GM19452 (cell line): ENCODE measurements around the gene ZNRF1.
"Not testable (repeated sequence)": the region's sequence is repeated elsewhere in the genome, so short reads cannot be mapped to it uniquely, and the experiment has no call there.

ENCODE experiments used
- ATAC-seq: cut with Tn5 transposase; IDR thresholded peaks from one replicate; pipeline ENCODE4 v1.9.1; 2021; ENCODE audit not compliant: unreplicated experiment

Gene ZNRF1

DNA sequence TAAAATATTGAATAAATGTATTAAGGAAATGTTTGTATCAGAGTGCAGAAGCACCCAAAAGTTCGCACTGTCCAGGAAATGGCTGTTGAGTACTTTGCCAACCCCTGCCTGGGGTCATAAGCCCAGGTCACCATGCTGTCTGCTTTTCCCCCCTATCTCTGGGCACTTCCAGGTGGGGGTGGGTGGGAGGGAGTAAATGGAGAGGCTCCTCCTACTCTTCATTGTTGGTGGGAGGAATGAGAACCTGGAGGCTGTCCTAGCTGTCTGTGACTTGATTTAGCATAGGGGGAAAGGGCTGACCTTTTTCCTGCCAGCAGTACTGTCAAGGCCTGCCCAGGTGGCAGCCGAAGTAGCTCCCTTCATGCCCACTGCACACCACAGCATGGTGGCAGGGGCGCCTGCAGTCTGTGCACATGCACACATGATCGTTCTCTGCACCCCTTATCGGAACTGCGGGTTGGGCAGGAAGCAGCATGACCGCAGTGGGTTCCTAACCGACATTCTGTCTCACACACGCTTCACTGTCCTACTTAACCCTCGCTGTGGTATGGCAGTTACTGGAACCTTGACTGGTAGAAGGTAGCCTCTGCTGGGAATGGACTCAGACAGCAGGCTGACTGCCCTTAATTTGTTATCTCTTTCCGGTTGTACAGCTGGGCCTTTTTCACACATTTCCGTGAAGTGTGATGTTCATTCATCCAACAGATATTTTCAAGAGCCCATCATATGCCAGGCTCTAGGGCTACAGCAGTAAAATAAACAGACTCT is 76.3 kb downstream of the ZNRF1 start:
- ATAC-seq: peak; percentile 96

DNA sequence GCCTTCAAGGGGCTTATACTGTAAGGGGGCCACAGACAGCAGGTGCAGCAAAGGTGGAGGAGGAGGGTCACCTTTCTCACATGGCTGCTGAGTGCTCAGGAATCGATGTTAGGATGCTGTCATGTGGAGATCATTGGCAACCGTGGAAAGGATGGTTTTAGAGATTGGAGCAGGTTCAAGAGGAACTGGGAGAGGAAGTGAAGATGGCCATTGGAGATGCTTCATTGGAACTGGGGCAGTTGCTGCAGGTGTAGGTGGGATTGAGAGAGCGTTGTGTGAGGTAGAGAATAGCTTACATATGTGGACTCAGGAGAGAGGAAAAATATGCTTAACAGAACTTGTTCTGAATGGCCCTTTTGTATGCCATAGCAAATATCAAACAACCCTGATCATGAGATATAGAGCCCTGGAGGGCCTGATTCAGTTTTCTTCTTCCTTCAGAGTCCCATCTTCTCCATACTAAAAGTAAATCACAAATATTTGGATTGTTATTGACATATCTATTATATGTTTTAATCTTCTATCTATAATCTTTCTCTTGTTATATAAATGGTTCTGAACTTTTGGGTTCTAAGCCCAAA is 77.0 kb downstream of the ZNRF1 start:
- peak; percentile 10 for ATAC-seq

DNA sequence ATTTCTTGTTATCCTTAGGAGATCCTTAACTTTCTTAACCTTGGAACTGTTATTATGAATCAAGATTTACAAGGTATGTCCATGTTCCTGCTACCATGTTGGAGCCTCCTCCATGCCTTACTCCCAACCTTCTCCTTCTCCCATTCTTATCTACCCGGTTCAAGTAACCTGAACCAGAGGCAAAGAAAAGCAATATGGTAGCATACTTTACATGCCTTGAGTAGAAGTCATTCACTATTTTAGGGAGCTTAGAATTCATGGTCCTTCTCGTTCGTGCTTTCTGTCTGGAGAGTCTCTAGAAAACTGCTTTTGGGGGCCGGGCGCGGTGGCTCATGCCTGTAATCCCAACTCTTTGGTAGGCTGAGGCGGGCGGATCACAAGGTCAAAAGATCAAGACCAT is 80.1 kb downstream of the ZNRF1 start:
- no peak for ATAC-seq

DNA sequence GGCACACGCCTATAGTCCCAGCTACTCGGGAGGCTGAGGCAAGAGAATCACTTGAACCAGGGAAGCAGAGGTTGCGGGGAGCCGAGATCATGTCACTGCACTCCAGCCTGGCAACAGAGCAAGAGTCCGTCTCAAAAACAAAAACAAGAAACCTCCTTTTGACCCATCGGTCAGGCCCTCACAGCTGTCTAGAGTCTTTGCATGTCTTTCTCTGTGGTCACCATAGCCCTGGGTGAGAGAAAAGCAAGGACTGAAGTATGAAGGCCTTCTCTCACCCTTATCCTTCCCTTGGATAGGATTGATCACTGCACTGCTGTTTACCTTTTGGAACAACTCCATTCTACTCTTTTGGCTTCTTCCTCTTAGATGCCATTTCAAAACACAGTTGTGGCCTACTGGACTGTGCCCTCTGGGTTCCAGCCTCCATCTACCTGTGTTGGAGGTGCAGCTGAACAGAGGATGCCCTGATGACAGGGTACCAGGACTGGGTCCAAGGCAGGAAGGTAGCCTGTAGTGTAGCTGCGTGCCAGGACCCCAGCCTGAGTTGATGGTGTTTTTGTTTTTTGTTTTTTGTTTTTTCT is 80.6 kb downstream of the ZNRF1 start:
- no peak for ATAC-seq

DNA sequence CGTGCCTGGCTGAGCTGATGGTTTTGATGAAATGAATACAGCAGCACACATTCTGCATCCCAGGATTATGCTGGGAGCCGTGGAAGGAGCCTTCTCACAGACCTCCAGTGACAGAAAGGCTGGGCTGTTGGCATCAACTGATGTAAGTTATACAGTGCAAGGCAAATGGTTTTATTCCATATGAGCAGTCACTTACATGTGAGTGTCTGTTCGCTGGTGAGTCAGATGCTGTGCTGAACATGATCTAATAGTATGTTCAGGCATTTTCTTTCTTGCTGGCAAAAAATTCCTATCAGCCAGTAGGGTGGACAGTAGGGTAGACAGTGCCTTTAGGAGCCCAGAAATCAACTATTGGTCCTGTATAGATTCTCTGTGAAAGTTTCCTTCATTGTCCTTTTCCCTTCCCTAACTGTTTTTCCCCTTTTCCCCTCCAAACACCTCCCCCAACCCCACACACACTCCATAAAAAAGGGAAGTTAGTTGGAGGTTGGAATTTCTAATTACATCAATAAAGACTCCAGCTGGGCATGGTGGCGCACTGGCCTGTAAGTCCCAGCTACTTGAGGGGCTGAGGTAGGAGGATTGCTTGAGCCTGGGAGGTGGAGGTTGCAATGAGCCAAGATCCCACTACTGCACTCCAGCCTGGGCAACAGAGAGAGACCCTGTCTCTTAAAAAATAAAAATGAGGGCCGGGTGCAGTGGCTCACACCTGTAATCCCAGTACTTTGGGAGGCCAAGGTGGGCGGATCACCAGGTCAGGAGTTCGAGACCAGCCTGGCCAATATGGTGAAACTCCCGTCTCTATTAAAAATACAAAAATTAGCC is 81.6 kb downstream of the ZNRF1 start:
- no peak for ATAC-seq

DNA sequence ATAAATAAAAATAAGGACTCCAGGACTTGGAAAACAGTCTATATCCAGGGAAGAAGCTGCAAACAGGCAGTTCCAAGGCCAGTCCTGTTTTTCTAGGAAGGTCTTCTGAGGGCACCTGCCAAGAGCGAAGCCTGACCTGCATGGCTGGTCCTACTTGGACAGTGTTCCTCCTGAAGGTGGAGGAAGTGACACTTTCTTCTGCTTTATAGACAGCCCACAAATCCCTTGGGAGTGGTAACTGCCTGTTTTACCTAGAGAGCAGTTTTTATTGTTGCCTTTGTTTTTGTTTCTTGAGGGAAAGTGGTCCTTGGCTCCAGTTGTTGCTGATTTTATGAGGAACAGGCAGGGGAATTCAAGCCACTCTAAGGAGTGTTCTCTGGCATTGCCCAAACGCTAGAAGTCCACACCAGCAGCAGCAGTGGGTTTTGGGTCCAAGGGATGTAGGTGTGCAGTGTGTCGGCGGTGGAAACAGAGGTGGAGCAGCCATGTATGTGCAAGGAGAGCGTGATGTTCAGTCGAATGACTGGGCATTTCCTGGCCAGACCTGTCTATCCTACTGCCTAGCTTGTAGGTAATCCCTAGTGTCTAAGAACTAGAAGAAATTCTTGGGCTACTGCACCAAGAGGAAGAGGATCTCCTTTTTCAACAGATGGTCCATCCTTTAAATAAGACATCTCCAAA is 82.5 kb downstream of the ZNRF1 start:
- no peak for ATAC-seq

DNA sequence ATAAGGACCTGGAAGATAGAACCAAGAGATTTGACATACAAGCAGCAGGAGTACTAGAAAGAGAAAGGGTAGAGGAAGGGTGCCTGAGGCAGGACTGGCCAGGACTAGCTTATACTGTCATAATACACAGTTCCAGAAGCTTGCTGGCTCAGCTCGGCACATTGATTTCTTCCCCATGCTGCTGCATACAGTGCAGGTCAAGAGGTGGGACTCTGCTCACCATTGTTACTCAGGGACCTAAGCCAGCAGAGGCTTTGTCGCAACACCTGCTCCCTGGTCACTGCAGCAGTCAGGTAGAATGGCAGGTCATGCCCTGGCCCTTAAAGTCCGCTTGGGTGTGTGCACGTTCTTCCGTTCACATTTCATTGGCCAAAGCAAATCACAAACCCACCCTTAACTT is 85.0 kb downstream of the ZNRF1 start:
- ATAC-seq: no peak

DNA sequence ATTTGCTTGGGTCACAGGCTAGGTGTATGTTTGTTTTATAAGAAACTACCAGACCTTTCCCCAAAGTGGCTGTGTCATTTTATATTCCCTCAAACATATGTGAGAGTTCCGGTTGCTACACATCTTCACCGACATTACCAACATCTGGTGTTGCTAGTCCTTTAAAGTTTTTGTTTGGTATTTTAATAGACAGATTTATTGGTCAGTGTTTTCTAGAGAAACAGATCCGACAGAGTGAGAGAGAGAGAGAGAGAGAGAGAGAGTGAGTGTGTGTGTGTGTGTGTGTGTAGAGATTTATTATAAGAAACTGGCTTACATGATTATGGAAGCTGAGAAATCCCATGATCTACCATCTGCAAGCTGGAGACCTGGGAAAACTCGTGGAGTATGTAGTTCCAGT is 86.7 kb downstream of the ZNRF1 start:
- no peak for ATAC-seq

DNA sequence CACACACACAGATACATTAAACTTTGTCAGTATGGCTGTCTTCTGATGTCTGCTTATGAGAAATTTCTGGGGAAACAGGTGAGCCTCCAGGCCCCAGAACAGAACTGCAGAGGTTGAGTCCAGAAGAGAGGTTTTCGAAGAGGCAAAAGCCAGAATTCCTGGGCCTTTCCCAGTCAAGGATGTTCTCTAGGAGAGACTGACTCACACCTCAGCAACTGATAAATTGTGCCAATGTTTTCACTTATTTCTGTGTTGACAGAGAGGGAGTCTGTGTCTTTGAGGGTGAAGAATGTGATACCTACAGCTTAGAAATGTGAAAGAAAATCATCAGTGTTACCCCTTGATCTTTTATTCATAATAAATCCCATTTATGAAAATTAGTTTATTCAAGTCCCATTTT is 87.5 kb downstream of the ZNRF1 start:
- ATAC-seq: no peak

DNA sequence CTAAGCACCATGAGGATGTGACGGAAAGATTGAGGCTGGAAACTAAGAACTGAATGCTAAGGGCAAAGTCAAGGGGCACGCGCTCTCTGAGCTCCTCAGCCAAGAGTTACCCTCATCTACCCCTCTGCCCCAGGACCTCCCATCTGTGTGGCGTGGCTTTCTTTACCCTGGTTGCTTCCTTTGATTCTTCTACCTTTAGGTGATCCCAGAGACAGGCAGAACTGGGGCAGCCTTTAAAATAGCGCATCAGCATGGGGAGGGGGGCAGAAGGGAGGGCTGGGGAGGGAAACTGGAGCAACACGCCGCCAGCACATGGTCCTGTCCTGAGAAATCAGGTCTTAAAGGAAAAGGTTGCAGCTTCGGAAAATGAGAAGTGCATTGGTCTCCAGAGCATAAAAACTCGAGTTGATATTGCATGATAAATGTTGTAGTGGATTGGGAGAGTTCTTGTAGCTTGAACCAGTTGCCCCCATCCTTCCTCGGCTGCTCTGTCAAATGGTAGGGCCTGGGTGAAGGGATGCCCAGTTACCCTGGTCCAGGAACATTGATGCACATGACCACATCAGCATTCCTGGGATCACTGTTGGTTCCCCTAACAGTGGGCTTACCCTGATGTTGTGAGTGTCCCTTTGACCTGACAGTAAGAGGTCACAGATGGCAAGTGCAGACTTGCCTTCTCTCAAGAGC is 88.0 kb downstream of the ZNRF1 start:
- ATAC-seq: no peak

DNA sequence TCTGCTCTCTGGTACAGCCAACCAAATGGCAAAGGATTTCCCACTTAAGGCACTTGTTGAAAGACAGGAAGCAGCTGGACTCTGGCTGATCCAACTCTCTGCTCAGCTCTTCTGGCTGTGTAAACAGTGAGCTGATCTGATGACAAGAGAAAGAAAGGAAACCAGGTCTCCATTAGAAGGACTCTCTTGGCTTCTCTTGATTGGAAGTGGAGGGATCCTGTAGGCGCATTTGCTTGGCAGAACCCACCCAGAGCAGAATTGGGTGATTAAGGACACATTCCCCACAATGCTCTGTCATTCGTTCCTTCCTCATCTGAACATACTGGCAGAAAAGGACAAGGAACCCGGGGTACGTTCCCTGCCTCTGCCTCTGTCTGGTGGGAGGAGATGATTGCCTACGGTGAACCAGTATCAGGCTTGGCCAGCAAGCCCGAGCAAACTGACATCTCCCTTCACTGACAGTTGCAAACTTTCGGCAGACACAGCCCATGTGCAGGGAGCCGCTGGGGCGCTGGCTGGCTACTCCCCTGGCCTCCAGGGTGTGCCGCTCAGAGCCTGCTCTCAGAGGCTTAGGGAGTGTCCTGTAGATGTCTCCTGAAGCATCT is 88.7 kb downstream of the ZNRF1 start:
- ATAC-seq: no peak

DNA sequence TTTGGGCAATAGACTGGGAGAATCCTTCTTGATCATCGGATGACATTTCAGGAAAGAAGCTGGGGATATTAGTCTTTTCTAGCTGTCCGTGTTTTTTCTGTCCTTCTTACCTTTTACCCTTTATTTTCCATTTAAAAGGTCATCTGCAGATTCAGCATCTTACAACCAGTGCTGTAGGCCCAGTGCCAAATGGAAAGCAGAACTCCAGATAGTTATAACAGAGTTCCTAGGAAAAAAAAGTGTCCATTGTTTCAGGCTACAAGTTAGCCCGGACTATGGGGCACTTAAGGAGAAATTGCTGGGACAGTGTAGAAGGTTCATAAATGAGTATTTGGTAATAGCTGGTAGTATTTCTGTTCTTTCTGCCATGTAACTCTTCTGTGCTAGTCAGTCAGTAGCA is 89.4 kb downstream of the ZNRF1 start:
- no peak for ATAC-seq

DNA sequence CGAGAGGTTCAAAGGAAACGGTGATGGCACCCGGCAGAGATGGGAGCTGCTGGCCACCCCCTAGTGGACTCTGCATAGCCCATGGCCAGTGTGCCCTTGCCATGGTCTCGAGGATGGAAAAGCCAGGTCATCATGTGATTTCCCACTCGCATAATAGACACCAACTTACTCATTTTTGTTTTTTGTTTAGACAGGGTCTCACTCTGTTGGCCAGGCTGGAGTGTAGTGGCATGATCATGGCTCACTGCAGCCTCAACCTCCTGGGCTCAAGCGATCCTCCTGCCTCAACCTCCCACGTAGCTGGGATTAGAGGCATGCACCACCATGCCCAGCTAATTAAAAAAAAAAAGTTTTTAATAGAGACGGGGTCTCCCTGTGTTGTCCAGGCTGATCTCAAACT is 90.1 kb downstream of the ZNRF1 start:
- no peak for ATAC-seq

DNA sequence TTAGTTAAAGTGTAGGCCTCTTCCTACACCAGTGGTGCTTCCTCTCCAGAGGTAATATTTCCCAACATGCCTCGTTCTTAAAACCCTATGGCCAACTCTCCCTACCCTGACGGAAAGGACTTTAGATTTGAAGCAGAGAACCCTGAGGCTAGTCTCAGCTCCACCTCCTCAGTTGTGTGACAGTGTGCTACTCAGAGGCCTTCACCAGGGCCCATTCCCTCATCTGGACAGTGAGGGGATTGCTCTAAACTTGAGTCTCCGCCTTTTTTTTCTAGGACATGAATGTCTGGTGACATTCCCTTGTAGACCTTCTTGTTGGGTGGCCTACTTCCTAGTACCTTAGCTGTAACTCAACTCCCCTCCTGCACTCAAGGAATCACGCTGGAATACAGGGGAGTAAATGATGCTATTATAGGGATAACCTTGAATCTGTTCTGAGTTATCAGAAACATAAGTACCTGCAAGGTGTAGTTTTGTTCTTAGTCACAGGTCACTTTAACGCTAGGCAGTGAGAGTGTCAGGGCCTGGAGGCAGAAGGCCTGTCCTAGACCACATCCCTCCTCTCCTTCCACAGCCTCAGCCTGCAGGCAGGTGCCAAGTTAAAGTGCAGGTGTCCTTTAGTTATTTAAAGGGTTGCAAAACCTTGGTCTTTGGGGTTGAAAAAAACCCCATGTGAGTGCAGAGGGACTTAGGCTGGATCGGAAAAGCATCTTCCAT is 90.8 kb downstream of the ZNRF1 start:
- peak; percentile 72 for ATAC-seq

DNA sequence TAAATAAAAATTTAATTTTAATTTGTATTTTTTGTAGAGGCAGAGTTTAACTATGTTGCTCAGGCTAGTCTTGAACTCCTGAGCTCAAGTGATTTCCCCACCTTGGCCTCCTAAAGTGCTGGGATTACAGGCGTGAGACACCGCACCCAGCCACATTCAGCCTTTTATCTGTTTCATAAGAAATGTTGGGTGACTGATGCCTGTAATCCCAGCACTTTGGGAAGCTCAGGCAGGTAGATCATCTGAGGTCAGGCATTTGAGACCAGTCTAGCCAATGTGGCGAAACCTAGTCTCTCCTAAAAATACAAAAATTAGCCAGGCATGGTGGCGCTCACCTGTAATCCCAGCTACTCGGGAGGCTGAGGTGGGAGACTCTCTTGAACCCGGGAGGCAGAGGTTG is 92.1 kb downstream of the ZNRF1 start:
- not testable (repeated sequence) for ATAC-seq

DNA sequence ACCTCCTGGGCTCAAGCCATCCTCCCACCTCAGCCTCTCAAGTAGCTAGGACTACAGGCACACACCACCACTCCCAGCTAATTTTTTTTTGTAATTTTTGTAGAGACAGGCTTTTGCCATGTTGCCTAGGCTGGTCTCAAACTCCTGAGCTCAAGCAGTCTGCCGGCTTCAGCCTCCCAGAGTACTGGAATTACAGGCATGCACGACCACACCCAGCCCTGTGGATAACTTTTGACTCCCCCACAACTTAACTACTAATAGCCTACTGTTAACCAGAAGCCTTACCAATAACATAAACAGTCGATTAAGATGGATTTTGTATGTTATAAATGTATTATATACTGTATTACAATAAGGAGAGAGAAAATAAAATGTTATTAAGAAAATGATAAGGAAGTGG is 92.8 kb downstream of the ZNRF1 start:
- not testable (repeated sequence) for ATAC-seq

DNA sequence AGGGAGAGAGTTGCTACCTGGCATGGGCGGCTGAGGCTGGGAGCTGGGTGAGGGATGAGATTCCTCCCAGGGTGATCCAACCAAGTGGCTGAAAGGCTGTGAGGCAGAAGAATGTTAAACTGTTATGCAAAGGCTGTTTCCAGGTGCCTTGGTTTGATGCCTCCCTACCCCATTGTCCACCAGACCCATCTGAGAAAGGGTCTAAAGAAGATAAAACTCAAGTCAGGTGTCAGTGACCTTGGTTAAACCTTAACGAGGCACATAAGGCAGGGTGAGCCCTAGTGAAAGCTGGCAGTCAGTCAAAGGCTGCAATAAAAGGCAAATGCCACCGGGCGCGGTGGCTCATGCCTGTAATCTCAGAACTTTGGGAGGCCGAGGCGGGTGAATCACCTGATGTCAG is 94.0 kb downstream of the ZNRF1 start:
- no peak for ATAC-seq

DNA sequence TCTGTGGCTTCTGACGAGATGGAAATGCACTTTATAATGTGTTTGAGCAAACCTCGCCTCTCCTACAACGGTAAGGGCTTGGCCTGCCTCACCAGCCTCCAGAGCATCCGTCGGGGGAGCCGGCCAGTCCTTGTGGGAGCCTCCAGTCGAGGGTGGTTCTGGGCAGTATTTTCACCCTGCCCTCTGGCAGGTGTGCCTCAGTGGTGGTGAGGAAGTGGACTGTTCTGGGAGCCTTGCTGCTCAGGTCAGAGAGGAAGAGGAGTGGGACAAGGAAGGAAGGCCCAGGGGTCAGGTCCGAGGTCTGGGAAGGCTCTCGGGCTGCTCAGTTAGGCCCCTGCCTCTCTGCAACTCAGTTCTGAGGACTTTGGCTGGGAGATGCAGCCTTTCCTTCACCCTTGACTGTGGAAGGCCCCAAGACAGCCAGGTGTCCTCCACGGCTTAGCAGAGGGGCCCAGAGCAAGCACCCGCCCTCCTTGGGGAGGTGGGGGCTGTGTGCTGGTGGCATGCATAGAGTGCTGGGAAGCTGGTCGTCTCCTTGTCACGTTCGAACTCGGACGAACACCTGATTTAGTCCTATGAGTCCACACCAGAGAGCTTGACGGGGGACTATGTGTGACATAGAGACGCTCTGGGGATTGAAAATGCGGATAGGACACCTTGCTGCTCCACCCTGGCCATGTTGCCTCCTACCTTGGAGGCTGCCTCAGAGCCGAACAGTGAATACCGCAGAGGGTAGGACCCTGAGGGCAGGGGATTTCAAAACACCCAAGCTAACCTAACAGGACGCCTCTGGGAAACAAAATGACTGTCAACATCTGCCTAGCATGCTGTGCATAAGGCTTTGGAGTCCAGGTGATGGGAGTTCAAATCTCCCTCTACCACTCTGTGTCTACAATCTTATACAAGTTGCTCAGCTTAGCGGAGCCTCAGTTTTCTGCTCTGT is 95.0 kb downstream of the ZNRF1 start:
- ATAC-seq: no peak
